WERI-Rb-1 (cell line): ENCODE measurements around the gene PLA2G4A.

Experiments
- DNase-seq: peaks from one replicate; pipeline ENCODE4 v3.0.0-alpha.2; 2020
- H3K27ac ChIP-seq: fragments of 250-450 bp; sonication (Bioruptor Pico); 2 replicates; pipeline ENCODE4 v1.5.1; 2020; ENCODE audit warnings: mild to moderate bottlenecking, moderate library complexity
- H3K27me3 ChIP-seq: fragments of 250-450 bp; sonication (Bioruptor Pico); 2 replicates; pipeline ENCODE4 v1.5.1; 2021; ENCODE audit warnings: mild to moderate bottlenecking, low read depth, moderate library complexity; ENCODE audit not compliant: insufficient read depth, severe bottlenecking
- H3K36me3 ChIP-seq: fragments of 250-450 bp; sonication (Bioruptor Pico); 2 replicates; pipeline ENCODE4 v1.5.1; 2020; ENCODE audit warnings: mild to moderate bottlenecking, moderate library complexity
- H3K4me3 ChIP-seq: 2 replicates; pipeline ENCODE4 v1.5.1; 2011; ENCODE audit warnings: low read depth, mild to moderate bottlenecking, control low read depth, low read length
- H3K9me3 ChIP-seq: fragments of 250-450 bp; sonication (Bioruptor Pico); 2 replicates; pipeline ENCODE4 v1.5.1; 2021; ENCODE audit warnings: mild to moderate bottlenecking, moderate library complexity; ENCODE audit not compliant: severe bottlenecking
- TF ChIP-seq, protein P1 (sequence below): IDR thresholded peaks from 2 replicates; pipeline ENCODE4 v1.5.1; 2011; ENCODE audit warnings: low read depth, mild to moderate bottlenecking, control low read depth, inconsistent platforms, low read length

Gene PLA2G4A

DNA sequence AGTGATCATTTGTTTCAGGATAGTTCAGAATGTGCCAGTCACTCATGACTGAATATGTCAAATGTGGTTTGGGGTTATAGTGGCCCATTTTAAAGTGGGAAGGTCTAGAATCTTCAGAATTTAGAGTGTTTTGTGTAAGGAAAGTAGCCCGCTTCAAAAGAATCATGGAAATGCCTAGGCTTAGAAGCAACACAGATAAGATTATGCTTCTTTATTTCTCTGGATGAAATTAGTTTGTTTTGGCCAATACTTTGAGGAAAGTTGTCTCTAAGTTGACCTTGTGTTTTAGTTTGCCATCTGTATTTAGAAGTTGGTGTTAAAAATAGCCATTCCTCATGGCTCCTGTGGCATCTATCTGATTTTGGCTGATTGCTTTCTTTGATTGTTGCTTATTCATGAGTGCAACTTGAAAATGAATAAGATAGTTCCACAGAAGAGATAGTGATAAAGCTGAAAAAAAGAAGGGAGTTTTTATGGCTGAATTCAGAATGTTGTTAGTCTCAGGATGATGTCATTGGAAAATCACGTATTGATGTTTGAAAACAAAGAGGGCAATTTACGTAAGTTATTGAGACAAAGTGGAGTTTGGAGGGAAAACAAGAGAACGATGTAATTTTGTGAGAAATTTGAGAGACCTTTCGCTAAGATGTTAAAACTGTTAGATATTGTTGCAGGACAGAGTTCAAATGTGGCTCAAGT is 71.9 kb downstream of the PLA2G4A start:
- no peaks in the 10 kb centered on the region for H3K9me3 ChIP-seq
- TF ChIP-seq, protein P1, sequence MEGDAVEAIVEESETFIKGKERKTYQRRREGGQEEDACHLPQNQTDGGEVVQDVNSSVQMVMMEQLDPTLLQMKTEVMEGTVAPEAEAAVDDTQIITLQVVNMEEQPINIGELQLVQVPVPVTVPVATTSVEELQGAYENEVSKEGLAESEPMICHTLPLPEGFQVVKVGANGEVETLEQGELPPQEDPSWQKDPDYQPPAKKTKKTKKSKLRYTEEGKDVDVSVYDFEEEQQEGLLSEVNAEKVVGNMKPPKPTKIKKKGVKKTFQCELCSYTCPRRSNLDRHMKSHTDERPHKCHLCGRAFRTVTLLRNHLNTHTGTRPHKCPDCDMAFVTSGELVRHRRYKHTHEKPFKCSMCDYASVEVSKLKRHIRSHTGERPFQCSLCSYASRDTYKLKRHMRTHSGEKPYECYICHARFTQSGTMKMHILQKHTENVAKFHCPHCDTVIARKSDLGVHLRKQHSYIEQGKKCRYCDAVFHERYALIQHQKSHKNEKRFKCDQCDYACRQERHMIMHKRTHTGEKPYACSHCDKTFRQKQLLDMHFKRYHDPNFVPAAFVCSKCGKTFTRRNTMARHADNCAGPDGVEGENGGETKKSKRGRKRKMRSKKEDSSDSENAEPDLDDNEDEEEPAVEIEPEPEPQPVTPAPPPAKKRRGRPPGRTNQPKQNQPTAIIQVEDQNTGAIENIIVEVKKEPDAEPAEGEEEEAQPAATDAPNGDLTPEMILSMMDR = no peak
- H3K4me3 ChIP-seq = no peak overlapping the region
- DNase-seq = no peak
- no peak overlapping the region for H3K27ac ChIP-seq
- no peaks in the 10 kb centered on the region for H3K27me3 ChIP-seq
- H3K36me3 ChIP-seq = no peaks in the 10 kb centered on the region

DNA sequence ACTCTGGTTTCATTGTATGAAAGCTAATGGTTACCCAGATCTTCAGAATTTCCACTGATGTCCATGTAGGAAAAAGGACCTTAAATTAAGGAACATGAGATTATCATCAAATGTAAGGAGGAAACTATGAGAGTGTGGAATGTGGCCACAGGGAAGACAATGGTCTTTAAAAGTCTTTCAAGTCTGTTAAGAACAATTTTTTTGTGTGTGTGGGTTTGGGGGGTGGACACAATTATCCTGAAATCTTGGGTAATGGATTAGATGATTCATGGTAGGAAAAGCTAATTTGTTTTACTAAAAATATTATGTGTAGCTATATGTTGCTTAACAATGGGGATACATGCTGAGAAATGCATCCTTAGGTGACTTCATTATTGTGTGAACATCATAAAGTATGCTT is 72.9 kb downstream of the PLA2G4A start:
- no peaks in the 10 kb centered on the region for H3K36me3 ChIP-seq
- TF ChIP-seq, protein P1 = no peak
- H3K27ac ChIP-seq = no peak overlapping the region
- no peaks in the 10 kb centered on the region for H3K27me3 ChIP-seq
- H3K9me3 ChIP-seq = no peaks in the 10 kb centered on the region
- no peak overlapping the region for H3K4me3 ChIP-seq
- no peak for DNase-seq

DNA sequence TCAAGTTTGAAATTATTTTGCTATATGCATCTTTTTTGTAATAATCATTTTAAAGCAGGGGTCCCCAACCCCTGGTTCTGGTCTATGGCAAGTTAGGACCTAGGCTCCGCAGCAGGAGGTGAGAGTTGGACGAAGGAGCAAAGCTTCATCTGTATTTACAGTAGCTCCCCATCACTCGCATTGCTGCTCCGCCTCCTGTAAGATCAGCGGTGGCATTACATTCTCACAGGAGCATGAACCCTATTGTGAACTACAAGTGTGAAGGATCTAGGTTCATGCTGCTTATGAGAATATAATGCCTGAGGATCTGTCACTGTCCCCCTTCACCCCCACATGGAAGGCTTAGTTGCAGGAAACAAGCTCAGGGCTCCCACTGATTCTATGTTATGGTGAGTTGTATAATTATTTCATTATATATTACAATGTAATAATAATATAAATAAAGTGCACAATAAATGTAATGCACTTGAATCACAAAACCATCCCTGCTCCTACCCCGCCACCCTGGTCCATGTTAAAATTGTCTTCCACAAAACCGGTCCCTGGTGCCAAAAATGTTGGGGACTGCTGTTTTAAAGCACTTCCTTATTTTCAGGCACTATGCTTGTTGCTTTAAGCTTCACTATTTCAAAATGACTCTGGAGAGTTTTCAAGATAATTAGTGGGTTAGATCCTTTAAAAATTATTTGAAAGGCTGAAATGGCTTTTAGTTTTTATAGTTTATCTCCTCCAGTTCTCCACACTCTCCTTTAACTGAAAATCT is 74.8 kb downstream of the PLA2G4A start:
- no peak for DNase-seq
- H3K27ac ChIP-seq = no peak overlapping the region

DNA sequence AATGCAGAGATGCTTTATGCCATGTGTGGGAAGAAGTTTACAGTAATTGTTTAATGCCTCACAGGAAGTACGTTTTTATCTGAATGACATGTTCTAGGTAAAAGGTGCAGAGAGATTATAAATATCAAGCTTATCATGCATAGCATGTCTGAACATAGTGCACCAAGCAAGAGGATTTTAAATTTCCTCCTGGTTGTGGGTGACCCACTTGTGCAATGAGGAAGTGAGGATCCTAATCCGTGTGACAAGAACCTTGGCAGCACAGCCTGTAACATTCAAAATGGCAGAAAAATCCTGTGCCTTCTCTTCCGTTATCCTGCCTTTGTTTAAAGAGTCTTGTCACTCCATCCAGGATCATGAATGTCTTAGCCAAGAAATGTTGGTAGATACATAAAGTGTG is 75.6 kb downstream of the PLA2G4A start:
- no peak overlapping the region for H3K27ac ChIP-seq
- DNase-seq = no peak
- TF ChIP-seq, protein P1 = no peak
- no peak overlapping the region for H3K4me3 ChIP-seq
- no peaks in the 10 kb centered on the region for H3K9me3 ChIP-seq
- no peaks in the 10 kb centered on the region for H3K36me3 ChIP-seq
- no peaks in the 10 kb centered on the region for H3K27me3 ChIP-seq

More for the DNA sequence above, 74.8 kb downstream of the PLA2G4A start:
- H3K4me3 ChIP-seq = no peak overlapping the region
- H3K36me3 ChIP-seq = no peaks in the 10 kb centered on the region
- H3K27me3 ChIP-seq = no peaks in the 10 kb centered on the region
- TF ChIP-seq, protein P1 = no peak
- no peaks in the 10 kb centered on the region for H3K9me3 ChIP-seq

DNA sequence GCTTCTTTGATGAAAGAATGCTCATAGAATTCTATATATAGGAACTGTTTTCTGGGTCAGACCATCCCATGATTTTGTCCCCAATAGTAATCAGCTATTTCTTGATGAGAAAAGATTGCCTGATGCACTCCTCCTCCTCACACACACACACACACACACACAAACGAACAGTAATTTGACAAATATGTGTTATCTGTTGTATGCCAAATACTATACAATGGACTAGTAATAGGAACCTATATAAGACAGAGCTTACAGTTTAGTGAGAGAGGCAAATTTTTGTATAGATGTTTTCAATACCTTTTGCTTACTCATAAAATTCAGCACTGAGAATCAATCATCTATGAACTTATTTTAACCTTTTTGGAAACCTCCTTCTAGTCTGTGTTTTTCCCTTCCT is 76.8 kb downstream of the PLA2G4A start:
- TF ChIP-seq, protein P1 = no peak
- Histone ChIP-seq H3K27me3 (no peaks in the 10 kb centered on the region), H3K27ac (no peak overlapping the region), H3K9me3 (no peaks in the 10 kb centered on the region), H3K4me3 (no peak overlapping the region), H3K36me3 (no peaks in the 10 kb centered on the region)
- DNase-seq = no peak
